IMR-90 (cell line): Measurements from ENCODE around the gene FAHD1. TPM values are rescaled to one million over a fixed set of nuclear protein-coding genes. Genes with fewer than 3 reads are reported as not detected.

Experiments
- ATAC-seq: fragments of 200-7000 bp; cut with Tn5 transposase; 2 replicates; pipeline ENCODE4 v1.9.1; 2020; ENCODE audit warnings: low read depth, mild to moderate bottlenecking, moderate library complexity
- BruUV-seq: library from RNA; stranded (reverse); fragments of 400-500 nt; replicated peaks from 2 replicates; lab custom pipeline; 2021; lab: Mats Ljungman, UMichigan
- CTCF ChIA-PET: fragments of 300-600 bp; formaldehyde crosslinking; extraction: SDS; loops from one replicate; lab custom pipeline; 2021; ENCODE audit warnings: antibody characterized with exemption; lab: Yijun Ruan, JAX
- POLR2A ChIA-PET: fragments of 300-600 bp; sonication (Branson Sonifier 250); formaldehyde crosslinking; loops from one replicate; lab custom pipeline; 2022; ENCODE audit warnings: antibody characterized with exemption; ENCODE audit not compliant: unreplicated experiment; lab: Charles Lee
- DNase-seq: peaks from one replicate; pipeline ENCODE4 v3.0.0; 2013
- H2AFZ ChIP-seq: replicated peaks from 2 replicates; pipeline ENCODE3; 2013; ENCODE audit warnings: low read length, mild to moderate bottlenecking; ENCODE audit not compliant: poor library complexity
- H2AK5ac ChIP-seq: 2 replicates; pipeline ENCODE4 v1.6.1; 2013; ENCODE audit warnings: low read depth, low read length, inconsistent platforms
- H2AK9ac ChIP-seq: replicated peaks from 2 replicates; pipeline ENCODE3; 2013; ENCODE audit warnings: mild to moderate bottlenecking, low read depth, low read length, moderate library complexity; ENCODE audit not compliant: poor library complexity
- H2BK120ac ChIP-seq: 2 replicates; pipeline ENCODE4 v1.6.1; 2013; ENCODE audit warnings: low read depth, low read length, inconsistent platforms
- H2BK15ac ChIP-seq: 3 replicates; pipeline ENCODE4 v1.6.1; 2013; ENCODE audit warnings: low read depth, low read length, inconsistent platforms
- H2BK20ac ChIP-seq: 2 replicates; pipeline ENCODE4 v1.6.1; 2013; ENCODE audit warnings: low read depth, mild to moderate bottlenecking, inconsistent platforms, low read length, moderate library complexity
- H2BK5ac ChIP-seq: 2 replicates; pipeline ENCODE4 v1.6.1; 2013; ENCODE audit warnings: mild to moderate bottlenecking, low read depth, low read length, inconsistent platforms; ENCODE audit not compliant: poor library complexity, severe bottlenecking
- H3K14ac ChIP-seq: replicated peaks from 2 replicates; pipeline ENCODE4 v1.6.1; 2013; ENCODE audit warnings: low read depth, low read length, inconsistent platforms
- H3K18ac ChIP-seq: 2 replicates; pipeline ENCODE4 v1.6.1; 2013; ENCODE audit warnings: low read depth, low read length, control low read depth
- H3K23ac ChIP-seq: 2 replicates; pipeline ENCODE4 v1.6.1; 2013; ENCODE audit warnings: low read depth, low read length, inconsistent platforms
- H3K27ac ChIP-seq: 2 replicates; pipeline ENCODE4 v1.5.1; 2013; ENCODE audit warnings: mild to moderate bottlenecking, control low read depth, low read length; ENCODE audit not compliant: insufficient read depth
- H3K27me3 ChIP-seq: 2 replicates; pipeline ENCODE4 v1.6.1; 2013; ENCODE audit warnings: low read length; ENCODE audit not compliant: control insufficient read depth, insufficient read depth
- H3K36me3 ChIP-seq: 2 replicates; pipeline ENCODE4 v1.6.1; 2013; ENCODE audit warnings: low read length, mixed read lengths; ENCODE audit not compliant: control insufficient read depth, insufficient read depth
- H3K4ac ChIP-seq: 2 replicates; pipeline ENCODE4 v1.6.1; 2013; ENCODE audit warnings: low read depth, low read length, inconsistent platforms
- H3K4me1 ChIP-seq: 2 replicates; pipeline ENCODE4 v1.6.1; 2013; ENCODE audit warnings: low read length, mixed read lengths; ENCODE audit not compliant: control insufficient read depth, insufficient read depth
- H3K4me2 ChIP-seq: 2 replicates; pipeline ENCODE4 v1.6.1; 2013; ENCODE audit warnings: low read depth, mild to moderate bottlenecking, control low read depth, low read length, moderate library complexity
- H3K4me3 ChIP-seq: 2 replicates; pipeline ENCODE4 v1.5.1; 2013; ENCODE audit warnings: low read depth, mild to moderate bottlenecking, control low read depth, low read length, moderate library complexity; ENCODE audit not compliant: insufficient read depth
- H3K56ac ChIP-seq: 2 replicates; pipeline ENCODE4 v1.6.1; 2013; ENCODE audit warnings: low read length, inconsistent platforms; ENCODE audit not compliant: insufficient read depth; ENCODE audit errors: extremely low read depth
- H3K79me1 ChIP-seq, 2 experiments: 2 replicates each; pipeline ENCODE4 v1.6.1; 2013; ENCODE audit warnings: low read length in 2 of 2, inconsistent platforms in 1 of 2, low read depth in 1 of 2
- H3K9ac ChIP-seq: 2 replicates; pipeline ENCODE4 v1.6.1; 2013; ENCODE audit warnings: low read depth, low read length, control low read depth
- H3K9me1 ChIP-seq: 2 replicates; pipeline ENCODE4 v1.6.1; 2013; ENCODE audit warnings: low read length, inconsistent platforms; ENCODE audit not compliant: insufficient read depth
- H3K9me3 ChIP-seq: 2 replicates; pipeline ENCODE4 v1.6.1; 2013; ENCODE audit warnings: low read length; ENCODE audit not compliant: control insufficient read depth, insufficient read depth
- H4K20me1 ChIP-seq: 2 replicates; pipeline ENCODE4 v1.6.1; 2013; ENCODE audit warnings: low read length, inconsistent platforms; ENCODE audit not compliant: insufficient read depth
- H4K5ac ChIP-seq: 2 replicates; pipeline ENCODE4 v1.6.1; 2013; ENCODE audit warnings: mild to moderate bottlenecking, low read depth, low read length, control low read depth
- H4K8ac ChIP-seq, 2 experiments: 2 replicates each; pipeline ENCODE4 v1.6.1; 2013; ENCODE audit warnings: low read depth in 2 of 2, low read length in 2 of 2, control low read depth in 1 of 2, inconsistent platforms in 1 of 2
- H4K91ac ChIP-seq: 2 replicates; pipeline ENCODE4 v1.6.1; 2013; ENCODE audit warnings: low read depth, low read length, inconsistent platforms; ENCODE audit not compliant: insufficient read depth
- CEBPB ChIP-seq: IDR thresholded peaks from 2 replicates; pipeline ENCODE4 v1.6.1; 2012; ENCODE audit warnings: low read depth, low read length, improper control_type of control experiment
- CHD1 ChIP-seq: IDR thresholded peaks from 2 replicates; pipeline ENCODE4 v1.6.1; 2012; ENCODE audit warnings: low read depth, low read length, improper control_type of control experiment
- POLR2A ChIP-seq: IDR thresholded peaks from 2 replicates; pipeline ENCODE4 v1.6.1; 2012; ENCODE audit warnings: mild to moderate bottlenecking, low read depth, low read length
- SMC3 ChIP-seq: fragments of 150-350 bp; IDR thresholded peaks from 2 replicates; pipeline ENCODE4 v1.6.1; 2016; ENCODE audit warnings: low read depth, mild to moderate bottlenecking, antibody characterized with exemption, low read length, moderate library complexity
- WGBS, 2 experiments: methylation state at CpG; one replicate each; pipeline versions ENCODE4 v1.1.5 to v1.1.7; 2013; ENCODE audit warnings: missing lambda C conversion rate in 2 of 2; ENCODE audit not compliant: insufficient read length in 1 of 2; ENCODE audit errors: extremely low coverage in 2 of 2; 5-methylcytosine and 5-hydroxymethylcytosine counted together
- dilution Hi-C: fragments of 300-500 bp; cut with HindIII; formaldehyde crosslinking; loops from one replicate; pipeline ENCODE4 v1.14.3; 2018; ENCODE audit warnings: low sequenced_read_pairs; ENCODE audit not compliant: unreplicated experiment
- in situ Hi-C: fragments of 300-500 bp; cut with MboI; formaldehyde crosslinking; loops from 3 replicates; pipeline ENCODE4 v1.14.3; 2019; ENCODE audit warnings: low sequenced_read_pairs, inconsistent platforms, mixed read lengths
- intact Hi-C: fragments of 100-400 bp; cut with micrococcal nuclease; formaldehyde crosslinking; loops from 2 replicates; pipeline ENCODE4 v1.10.0; 2022
- polyA plus RNA-seq, 3 experiments: library from polyadenylated mRNA; depleted of rRNA; stranded (reverse); fragments of >200 nt; gene quantifications; 2 replicates each; pipeline ENCODE4 v1.2.3, GENCODE V29; 2012; ENCODE audit warnings: low replicate concordance in 1 of 3
- total RNA-seq: library from RNA; depleted of rRNA; stranded (reverse); fragments of >200 nt; gene quantifications from 2 replicates; pipeline ENCODE4 v1.2.3, GENCODE V29; 2012

The FAHD1 gene
- total and polyA plus RNA-seq, 2 of the 4 experiments (the other 2 are of a cell fraction), result 65.3 to 85.9 TPM

- H2BK5ac ChIP-seq, result no peak overlapping the region
- H3K9me1 ChIP-seq, result peaks cover 2% of the 10 kb centered on the region
- CTCF ChIA-PET, result no interaction called here
- no peak overlapping the region for H2AK5ac ChIP-seq
- H2BK15ac ChIP-seq, result no peak overlapping the region
- POLR2A ChIA-PET, result no interaction called here
- no peak overlapping the region for H2AFZ ChIP-seq
- ATAC-seq, result no peak
- H2AK9ac ChIP-seq, result no peak overlapping the region
- no peak overlapping the region for H3K56ac ChIP-seq
- H3K4me1 ChIP-seq, result no peaks in the 10 kb centered on the region
- H3K4ac ChIP-seq, result no peak overlapping the region
- no peak for DNase-seq
- no peaks in the 10 kb centered on the region for H3K9me3 ChIP-seq
- 88% methylated on average over 5 of the region's 25 CpGs; no CpG with 5 or more reads in 1 of the 2 experiments for WGBS, 2 experiments
- 0 out of 2 replicates have a peak, but pooled peaks cover 3% of the 10 kb centered on the region for H4K20me1 ChIP-seq
- BruUV-seq, result no TSS peak
- H4K91ac ChIP-seq, result no peak overlapping the region
- no peak overlapping the region for H4K8ac ChIP-seq
- H3K4me2 ChIP-seq, result no peak overlapping the region
- no peak overlapping the region for H3K14ac ChIP-seq
- H3K27ac ChIP-seq, result no peak overlapping the region
- H3K36me3 ChIP-seq, result peaks cover 18% of the 10 kb centered on the region
- no peak overlapping the region for H3K4me3 ChIP-seq
- no peak overlapping the region for H3K18ac ChIP-seq
- no peak overlapping the region for H3K23ac ChIP-seq
- in situ Hi-C loops, result no loop called here
- no peak overlapping the region for H2BK120ac ChIP-seq
- H4K5ac ChIP-seq, result no peak overlapping the region
- no peaks in the 10 kb centered on the region for H3K27me3 ChIP-seq
- dilution Hi-C loops, result no loop called here
- H3K79me1 ChIP-seq, result peaks cover 2 to 22% of the 10 kb centered on the region in 2 experiments; a peak in 3 of 4 replicates
- no peak overlapping the region for H2BK20ac ChIP-seq
- H3K9ac ChIP-seq, result no peak overlapping the region
- intact Hi-C loops, result no loop called here
- no peak for TF ChIP-seq CHD1
- TF ChIP-seq SMC3, result no peak
- TF ChIP-seq CEBPB, result no peak
- no peak for TF ChIP-seq POLR2A
Observed at GRCh38 chr16:1820096-1820945, 6.7 kb upstream of the FAHD1 start.
